ENCODE results near the gene CLBA1.
"Not testable (repeated sequence)": the region's sequence is repeated elsewhere in the genome, so short reads cannot be mapped to it uniquely, and the experiment has no call there.

DNA sequence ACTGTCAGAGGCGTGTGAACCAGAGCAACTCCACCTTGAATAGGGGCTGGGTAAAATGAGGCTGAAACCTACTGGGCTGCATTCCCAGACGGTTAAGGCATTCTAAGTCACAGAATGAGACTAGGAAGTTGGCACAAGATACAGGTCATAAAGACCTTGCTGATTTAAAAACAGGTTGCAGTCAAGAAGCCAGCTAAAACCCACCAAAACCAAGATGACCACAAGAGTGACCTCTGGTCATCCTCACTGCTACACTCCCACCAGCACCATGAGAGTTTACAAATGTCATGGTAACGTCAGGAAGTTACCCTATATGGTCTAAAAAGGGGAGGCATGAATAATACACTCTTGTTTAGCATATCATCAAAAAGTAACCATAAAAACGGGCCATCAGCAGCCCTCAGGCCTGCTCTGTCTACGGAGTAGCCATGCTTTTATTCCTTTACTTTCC, 46.9 kb downstream of the CLBA1 start:
- TF ChIP-seq, protein P1, sequence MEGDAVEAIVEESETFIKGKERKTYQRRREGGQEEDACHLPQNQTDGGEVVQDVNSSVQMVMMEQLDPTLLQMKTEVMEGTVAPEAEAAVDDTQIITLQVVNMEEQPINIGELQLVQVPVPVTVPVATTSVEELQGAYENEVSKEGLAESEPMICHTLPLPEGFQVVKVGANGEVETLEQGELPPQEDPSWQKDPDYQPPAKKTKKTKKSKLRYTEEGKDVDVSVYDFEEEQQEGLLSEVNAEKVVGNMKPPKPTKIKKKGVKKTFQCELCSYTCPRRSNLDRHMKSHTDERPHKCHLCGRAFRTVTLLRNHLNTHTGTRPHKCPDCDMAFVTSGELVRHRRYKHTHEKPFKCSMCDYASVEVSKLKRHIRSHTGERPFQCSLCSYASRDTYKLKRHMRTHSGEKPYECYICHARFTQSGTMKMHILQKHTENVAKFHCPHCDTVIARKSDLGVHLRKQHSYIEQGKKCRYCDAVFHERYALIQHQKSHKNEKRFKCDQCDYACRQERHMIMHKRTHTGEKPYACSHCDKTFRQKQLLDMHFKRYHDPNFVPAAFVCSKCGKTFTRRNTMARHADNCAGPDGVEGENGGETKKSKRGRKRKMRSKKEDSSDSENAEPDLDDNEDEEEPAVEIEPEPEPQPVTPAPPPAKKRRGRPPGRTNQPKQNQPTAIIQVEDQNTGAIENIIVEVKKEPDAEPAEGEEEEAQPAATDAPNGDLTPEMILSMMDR (IDR thresholded peaks at IDR 0.05), result not testable (repeated sequence)
- TF ChIP-seq POLR2A (IDR thresholded peaks at IDR 0.05), result not testable (repeated sequence)

Data from testis (tissue), 2 donors.